ENCODE data around the gene TAS1R1.

TAS1R1 gene

GRCh38 chr1:6511561-6512244, 43.4 kb upstream of the TAS1R1 start:
- Histone ChIP-seq H3K36me3 (ENCODE audit: insufficient read depth, low read length) (no peaks in the 10 kb centered on the region), H3K4me3 (ENCODE audit: low read length) (no peak overlapping the region), H2AFZ (ENCODE audit: low read depth, low read length) (no peak overlapping the region), H3K27me3 (ENCODE audit: insufficient read depth, low read length) (peaks cover 16% of the 10 kb centered on the region), H3K4me1 (ENCODE audit: insufficient read depth, low read length) (peaks cover 8% of the 10 kb centered on the region), H3K9me3 (ENCODE audit: low read length) (no peaks in the 10 kb centered on the region)

- peaks cover 3% of the 10 kb centered on the region for H3K4me1 ChIP-seq (ENCODE audit: insufficient read depth, low read length)
- no peaks in the 10 kb centered on the region for H3K36me3 ChIP-seq (ENCODE audit: insufficient read depth, low read length)
- H3K27me3 ChIP-seq (ENCODE audit: insufficient read depth, low read length): peaks cover 14% of the 10 kb centered on the region
- no peak overlapping the region for H3K4me3 ChIP-seq (ENCODE audit: low read length)
- no peaks in the 10 kb centered on the region for H3K9me3 ChIP-seq (ENCODE audit: low read length)
- no peak overlapping the region for H2AFZ ChIP-seq (ENCODE audit: low read depth, low read length)
These were observed 42.7 kb upstream of the TAS1R1 start for GRCh38 chr1:6512245-6512907.

GRCh38 chr1:6512908-6513280, 42.2 kb upstream of the TAS1R1 start:
- peaks cover 14% of the 10 kb centered on the region for H3K27me3 ChIP-seq (ENCODE audit: insufficient read depth, low read length)
- no peak overlapping the region for H3K4me3 ChIP-seq (ENCODE audit: low read length)
- no peak overlapping the region for H2AFZ ChIP-seq (ENCODE audit: low read depth, low read length)
- H3K4me1 ChIP-seq (ENCODE audit: insufficient read depth, low read length): peaks cover 3% of the 10 kb centered on the region
- H3K9me3 ChIP-seq (ENCODE audit: low read length): no peaks in the 10 kb centered on the region
- no peaks in the 10 kb centered on the region for H3K36me3 ChIP-seq (ENCODE audit: insufficient read depth, low read length)

GRCh38 chr1:6513320-6513801, 41.7 kb upstream of the TAS1R1 start:
- no peak overlapping the region for H2AFZ ChIP-seq (ENCODE audit: low read depth, low read length)
- no peaks in the 10 kb centered on the region for H3K9me3 ChIP-seq (ENCODE audit: low read length)
- peaks cover 10% of the 10 kb centered on the region for H3K27me3 ChIP-seq (ENCODE audit: insufficient read depth, low read length)
- H3K4me1 ChIP-seq (ENCODE audit: insufficient read depth, low read length): peaks cover 3% of the 10 kb centered on the region
- no peaks in the 10 kb centered on the region for H3K36me3 ChIP-seq (ENCODE audit: insufficient read depth, low read length)
- no peak overlapping the region for H3K4me3 ChIP-seq (ENCODE audit: low read length)

- Histone ChIP-seq H3K27me3 (ENCODE audit: insufficient read depth, low read length) (no peaks in the 10 kb centered on the region), H2AFZ (ENCODE audit: low read depth, low read length) (no peak overlapping the region), H3K4me3 (ENCODE audit: low read length) (no peak overlapping the region), H3K9me3 (ENCODE audit: low read length) (no peaks in the 10 kb centered on the region), H3K4me1 (ENCODE audit: insufficient read depth, low read length) (peaks cover 18% of the 10 kb centered on the region), H3K36me3 (ENCODE audit: insufficient read depth, low read length) (no peaks in the 10 kb centered on the region)
These were observed 39.3 kb upstream of the TAS1R1 start for GRCh38 chr1:6515771-6516170.

GRCh38 chr1:6517435-6517851, 37.7 kb upstream of the TAS1R1 start:
- Histone ChIP-seq H3K4me1 (ENCODE audit: insufficient read depth, low read length) (peaks cover 20% of the 10 kb centered on the region), H3K36me3 (ENCODE audit: insufficient read depth, low read length) (no peaks in the 10 kb centered on the region), H3K27me3 (ENCODE audit: insufficient read depth, low read length) (no peaks in the 10 kb centered on the region), H3K9me3 (ENCODE audit: low read length) (no peaks in the 10 kb centered on the region), H3K4me3 (ENCODE audit: low read length) (no peak overlapping the region), H2AFZ (ENCODE audit: low read depth, low read length) (no peak overlapping the region)

- Histone ChIP-seq H3K27me3 (ENCODE audit: insufficient read depth, low read length) (no peaks in the 10 kb centered on the region), H2AFZ (ENCODE audit: low read depth, low read length) (no peak overlapping the region), H3K4me3 (ENCODE audit: low read length) (no peak overlapping the region), H3K36me3 (ENCODE audit: insufficient read depth, low read length) (no peaks in the 10 kb centered on the region), H3K9me3 (ENCODE audit: low read length) (no peaks in the 10 kb centered on the region), H3K4me1 (ENCODE audit: insufficient read depth, low read length) (peaks cover 20% of the 10 kb centered on the region)
These were observed 35.6 kb upstream of the TAS1R1 start for GRCh38 chr1:6519491-6519934.

- Histone ChIP-seq H3K36me3 (ENCODE audit: insufficient read depth, low read length) (peaks cover 1% of the 10 kb centered on the region), H3K9me3 (ENCODE audit: low read length) (no peaks in the 10 kb centered on the region), H3K27me3 (ENCODE audit: insufficient read depth, low read length) (no peaks in the 10 kb centered on the region), H3K4me3 (ENCODE audit: low read length) (no peak overlapping the region), H2AFZ (ENCODE audit: low read depth, low read length) (no peak overlapping the region), H3K4me1 (ENCODE audit: insufficient read depth, low read length) (peaks cover 20% of the 10 kb centered on the region)
These were observed 35.0 kb upstream of the TAS1R1 start for GRCh38 chr1:6519935-6520671.

- Histone ChIP-seq H3K36me3 (ENCODE audit: insufficient read depth, low read length) (peaks cover 16% of the 10 kb centered on the region), H3K4me3 (ENCODE audit: low read length) (no peak overlapping the region), H3K4me1 (ENCODE audit: insufficient read depth, low read length) (peaks cover 20% of the 10 kb centered on the region), H3K27me3 (ENCODE audit: insufficient read depth, low read length) (no peaks in the 10 kb centered on the region), H3K9me3 (ENCODE audit: low read length) (no peaks in the 10 kb centered on the region), H2AFZ (ENCODE audit: low read depth, low read length) (no peak overlapping the region)
These were observed 33.6 kb upstream of the TAS1R1 start for GRCh38 chr1:6521536-6521935.

GRCh38 chr1:6523566-6523965, 31.5 kb upstream of the TAS1R1 start:
- Histone ChIP-seq H3K36me3 (ENCODE audit: insufficient read depth, low read length) (peaks cover 25% of the 10 kb centered on the region), H3K27me3 (ENCODE audit: insufficient read depth, low read length) (no peaks in the 10 kb centered on the region), H3K4me3 (ENCODE audit: low read length) (no peak overlapping the region), H2AFZ (ENCODE audit: low read depth, low read length) (no peak overlapping the region), H3K4me1 (ENCODE audit: insufficient read depth, low read length) (peaks cover 20% of the 10 kb centered on the region), H3K9me3 (ENCODE audit: low read length) (no peaks in the 10 kb centered on the region)

GRCh38 chr1:6526316-6526715, 28.8 kb upstream of the TAS1R1 start:
- Histone ChIP-seq H3K9me3 (ENCODE audit: low read length) (no peaks in the 10 kb centered on the region), H2AFZ (ENCODE audit: low read depth, low read length) (no peak overlapping the region), H3K4me1 (ENCODE audit: insufficient read depth, low read length) (no peaks in the 10 kb centered on the region), H3K4me3 (ENCODE audit: low read length) (no peak overlapping the region), H3K36me3 (ENCODE audit: insufficient read depth, low read length) (peaks cover 44% of the 10 kb centered on the region), H3K27me3 (ENCODE audit: insufficient read depth, low read length) (no peaks in the 10 kb centered on the region)

GRCh38 chr1:6528492-6528891, 26.6 kb upstream of the TAS1R1 start:
- no peaks in the 10 kb centered on the region for H3K9me3 ChIP-seq (ENCODE audit: low read length)
- peaks cover 66% of the 10 kb centered on the region for H3K36me3 ChIP-seq (ENCODE audit: insufficient read depth, low read length)
- H3K4me3 ChIP-seq (ENCODE audit: low read length): no peak overlapping the region
- H2AFZ ChIP-seq (ENCODE audit: low read depth, low read length): no peak overlapping the region
- H3K4me1 ChIP-seq (ENCODE audit: insufficient read depth, low read length): no peaks in the 10 kb centered on the region
- H3K27me3 ChIP-seq (ENCODE audit: insufficient read depth, low read length): no peaks in the 10 kb centered on the region

GRCh38 chr1:6530504-6531160, 24.5 kb upstream of the TAS1R1 start:
- peaks cover 74% of the 10 kb centered on the region for H3K36me3 ChIP-seq (ENCODE audit: insufficient read depth, low read length)

More at GRCh38 chr1:6530504-6531160, 24.5 kb upstream of the TAS1R1 start:
- H3K4me1 ChIP-seq (ENCODE audit: insufficient read depth, low read length): no peaks in the 10 kb centered on the region
- H2AFZ ChIP-seq (ENCODE audit: low read depth, low read length): no peak overlapping the region
- no peaks in the 10 kb centered on the region for H3K9me3 ChIP-seq (ENCODE audit: low read length)
- no peaks in the 10 kb centered on the region for H3K27me3 ChIP-seq (ENCODE audit: insufficient read depth, low read length)
- no peak overlapping the region for H3K4me3 ChIP-seq (ENCODE audit: low read length)
